MM.1S (cell line): ENCODE data around the gene SIL1.

ENCODE experiments used
- DNase-seq: peaks from one replicate; pipeline ENCODE4 v3.0.0-alpha.2; 2015
- H2AFZ ChIP-seq: fragments of 300-600 bp; sonication (generic); 2 replicates; pipeline ENCODE4 v1.6.0; 2016; ENCODE audit warnings: antibody characterized with exemption, low read length
- H3F3A ChIP-seq: fragments of 300-600 bp; sonication (generic); 2 replicates; pipeline ENCODE4 v1.6.1; 2016; ENCODE audit warnings: mild to moderate bottlenecking, antibody characterized with exemption, low read length, moderate library complexity, mixed read lengths; ENCODE audit not compliant: insufficient read depth
- H3K27ac ChIP-seq: fragments of 300-600 bp; sonication (generic); 2 replicates; pipeline ENCODE4 v1.5.1; 2016; ENCODE audit warnings: mild to moderate bottlenecking, low read length
- H3K27me3 ChIP-seq: fragments of 300-600 bp; sonication (generic); replicated peaks from 2 replicates; pipeline ENCODE4 v1.6.0; 2016; ENCODE audit warnings: low read length; ENCODE audit not compliant: insufficient read depth
- H3K36me3 ChIP-seq: fragments of 300-600 bp; sonication (generic); replicated peaks from 2 replicates; pipeline ENCODE4 v1.6.1; 2016; ENCODE audit warnings: mild to moderate bottlenecking, low read length, mixed read lengths; ENCODE audit not compliant: insufficient read depth
- H3K4me1 ChIP-seq: fragments of 300-600 bp; sonication (generic); 2 replicates; pipeline ENCODE4 v1.6.1; 2016; ENCODE audit warnings: low read length, mixed read lengths
- H3K4me2 ChIP-seq: fragments of 300-600 bp; sonication (generic); 2 replicates; pipeline ENCODE4 v1.6.0; 2016; ENCODE audit warnings: low read depth, low read length
- H3K4me3 ChIP-seq: fragments of 300-600 bp; sonication (generic); 2 replicates; pipeline ENCODE4 v1.5.1; 2016; ENCODE audit warnings: low read length, mixed read lengths
- H3K79me2 ChIP-seq: fragments of 300-600 bp; sonication (generic); 2 replicates; pipeline ENCODE4 v1.6.1; 2016; ENCODE audit warnings: mixed run types, low read length, mixed read lengths
- H3K9ac ChIP-seq: fragments of 300-600 bp; sonication (generic); 2 replicates; pipeline ENCODE4 v1.6.1; 2016; ENCODE audit warnings: low read length, mixed read lengths
- H3K9me2 ChIP-seq: fragments of 300-600 bp; sonication (generic); replicated peaks from 2 replicates; pipeline ENCODE4 v1.6.1; 2016; ENCODE audit warnings: mild to moderate bottlenecking, low read length, mixed read lengths; ENCODE audit not compliant: insufficient read depth
- H3K9me3 ChIP-seq: fragments of 300-600 bp; sonication (generic); replicated peaks from 2 replicates; pipeline ENCODE4 v1.6.1; 2016; ENCODE audit warnings: mild to moderate bottlenecking, low read length, mixed read lengths; ENCODE audit not compliant: insufficient read depth
- H4K20me1 ChIP-seq: fragments of 300-600 bp; sonication (generic); 2 replicates; pipeline ENCODE4 v1.6.1; 2016; ENCODE audit warnings: mild to moderate bottlenecking, low read length, moderate library complexity, mixed read lengths; ENCODE audit not compliant: insufficient read depth
- CTCF ChIP-seq: fragments of 300-600 bp; sonication (generic); IDR thresholded peaks from 2 replicates; pipeline ENCODE4 v1.5.1; 2016; ENCODE audit warnings: antibody characterized with exemption, low read length, mixed read lengths
- EZH2 ChIP-seq: fragments of 300-600 bp; sonication (generic); optimal IDR thresholded peaks from 2 replicates; pipeline ENCODE3; 2017; ENCODE audit warnings: low read depth, mild to moderate bottlenecking, antibody characterized with exemption, low read length, mixed read lengths
- EZH2phosphoT487 ChIP-seq: fragments of 300-600 bp; sonication (generic); IDR thresholded peaks from 2 replicates; pipeline ENCODE4 v1.6.1; 2018; ENCODE audit warnings: antibody characterized with exemption, low read length

Gene SIL1

GRCh38 chr5:139164020-139164419, 34.1 kb downstream of the SIL1 start:
- no peaks in the 10 kb centered on the region for H3K9me3 ChIP-seq
- H3K9me2 ChIP-seq: no peaks in the 10 kb centered on the region
- TF ChIP-seq EZH2phosphoT487 (no peak), EZH2 (no peak), CTCF (no peak)
- H3K36me3 ChIP-seq: no peaks in the 10 kb centered on the region
- no peak overlapping the region for H3K4me2 ChIP-seq
- no peaks in the 10 kb centered on the region for H3K79me2 ChIP-seq
- H3F3A ChIP-seq: no peaks in the 10 kb centered on the region
- no peak overlapping the region for H3K9ac ChIP-seq
- H3K4me3 ChIP-seq: no peak overlapping the region
- no peak overlapping the region for H3K27ac ChIP-seq
- DNase-seq: no peak
- H4K20me1 ChIP-seq: no peaks in the 10 kb centered on the region
- no peak overlapping the region for H2AFZ ChIP-seq
- H3K27me3 ChIP-seq: no peaks in the 10 kb centered on the region
- no peaks in the 10 kb centered on the region for H3K4me1 ChIP-seq

- Histone ChIP-seq H3K4me2 (no peak overlapping the region), H3K4me1 (no peaks in the 10 kb centered on the region), H3K9me3 (no peaks in the 10 kb centered on the region), H3K9me2 (no peaks in the 10 kb centered on the region), H3K4me3 (no peak overlapping the region), H3F3A (no peaks in the 10 kb centered on the region), H3K27ac (no peak overlapping the region), H3K9ac (no peak overlapping the region), H3K79me2 (no peaks in the 10 kb centered on the region), H4K20me1 (no peaks in the 10 kb centered on the region), H3K27me3 (no peaks in the 10 kb centered on the region), H3K36me3 (no peaks in the 10 kb centered on the region), H2AFZ (no peak overlapping the region)
- no peak for TF ChIP-seq EZH2phosphoT487
- no peak for TF ChIP-seq CTCF
- no peak for TF ChIP-seq EZH2
- DNase-seq: no peak
These were observed 35.7 kb downstream of the SIL1 start for GRCh38 chr5:139162448-139162847.

GRCh38 chr5:139158791-139159190, 39.4 kb downstream of the SIL1 start:
- Histone ChIP-seq H3K4me3 (no peak overlapping the region), H3K36me3 (no peaks in the 10 kb centered on the region), H3K9ac (no peak overlapping the region), H3K4me2 (no peak overlapping the region), H3K27ac (no peak overlapping the region), H3K9me2 (no peaks in the 10 kb centered on the region), H3F3A (no peaks in the 10 kb centered on the region), H4K20me1 (no peaks in the 10 kb centered on the region), H3K9me3 (no peaks in the 10 kb centered on the region), H3K4me1 (no peaks in the 10 kb centered on the region), H3K27me3 (no peaks in the 10 kb centered on the region), H2AFZ (no peak overlapping the region), H3K79me2 (no peaks in the 10 kb centered on the region)
- DNase-seq: no peak
- TF ChIP-seq EZH2phosphoT487 (no peak), EZH2 (no peak), CTCF (no peak)
